B cell (primary cell): Measurements from ENCODE around the gene PRTFDC1. TPM values are rescaled to one million over a fixed set of nuclear protein-coding genes. Genes with fewer than 3 reads are reported as not detected.
A peak's percentile ranks its signal among the peaks of the same experiment; 100 is the strongest.

Experiments used
- ATAC-seq: fragments of 200-7000 bp; cut with Tn5 transposase; one replicate; pipeline ENCODE4 v1.10.0; 2021; ENCODE audit warnings: low read depth, mild to moderate bottlenecking, moderate number of reproducible peaks, moderate library complexity
- CTCF ChIA-PET: fragments of 350-600 bp; sonication (Branson Sonifier 250); formaldehyde crosslinking; loops from one replicate; lab custom pipeline; 2021; ENCODE audit warnings: antibody characterized with exemption, inconsistent platforms; lab: Charles Lee
- POLR2A ChIA-PET: fragments of 350-600 bp; sonication (Branson Sonifier 250); formaldehyde crosslinking; loops from one replicate; lab custom pipeline; 2021; ENCODE audit warnings: antibody characterized with exemption; lab: Charles Lee
- DNase-seq: peaks from one replicate; pipeline ENCODE4 v3.0.0; 2013
- H2AFZ ChIP-seq: 2 replicates; pipeline ENCODE4 v1.6.1; 2012; ENCODE audit warnings: mild to moderate bottlenecking, low read depth, low read length; ENCODE audit not compliant: insufficient read depth, poor library complexity, severe bottlenecking
- H3K27ac ChIP-seq, 2 donors: 1 replicate in 1 of 2; 2 replicates in 1 of 2; pipeline ENCODE4 v1.5.1; 2012 to 2013; ENCODE audit warnings: low read length in 2 of 2, mild to moderate bottlenecking in 2 of 2, moderate library complexity in 1 of 2
- H3K27me3 ChIP-seq, 4 experiments: fragments of 200-600 bp in 1 of 4; sonication (generic) in 1 of 4; replicated peaks in 1 of 4; 1 replicate in 2 of 4; 2 replicates in 2 of 4; pipeline versions ENCODE4 v1.6.1 to v1.7.0; 2013 to 2016; ENCODE audit warnings: low read length in 3 of 4, mild to moderate bottlenecking in 2 of 4, mixed read lengths in 1 of 4, moderate library complexity in 1 of 4; ENCODE audit not compliant: insufficient read depth in 4 of 4, control insufficient read depth in 3 of 4; ENCODE audit errors: control extremely low read depth in 1 of 4
- H3K36me3 ChIP-seq, 2 experiments: replicated peaks in 1 of 2; 1 replicate in 1 of 2; 2 replicates in 1 of 2; pipeline versions ENCODE4 v1.6.1 to v1.7.1; 2013; ENCODE audit warnings: low read length in 1 of 2; ENCODE audit not compliant: insufficient read depth in 2 of 2, control insufficient read depth in 1 of 2; ENCODE audit errors: control extremely low read depth in 1 of 2, extremely low read depth in 1 of 2
- H3K4me1 ChIP-seq, 2 donors: fragments of 200-600 bp in 1 of 2; sonication (generic) in 1 of 2; 1 replicate in 1 of 2; 2 replicates in 1 of 2; pipeline versions ENCODE4 v1.5.1 to v1.6.1; 2013 to 2017; ENCODE audit warnings: low read length in 2 of 2; ENCODE audit not compliant: control insufficient read depth in 2 of 2, insufficient read depth in 2 of 2
- H3K4me2 ChIP-seq: replicated peaks from 2 replicates; pipeline ENCODE3; 2012; ENCODE audit warnings: mild to moderate bottlenecking, low read depth, low read length; ENCODE audit not compliant: poor library complexity, severe bottlenecking
- H3K4me3 ChIP-seq, 5 experiments: fragments of 200-600 bp in 1 of 5; sonication (generic) in 1 of 5; 1 replicate in 3 of 5; 2 replicates in 2 of 5; pipeline versions ENCODE4 v1.5.1 to v1.7.0; 2011 to 2016; ENCODE audit warnings: low read length in 4 of 5, mild to moderate bottlenecking in 4 of 5, low read depth in 2 of 5, control low read depth in 1 of 5, moderate library complexity in 1 of 5; ENCODE audit not compliant: insufficient read depth in 1 of 5; ENCODE audit errors: control extremely low read depth in 1 of 5, extremely low read depth in 1 of 5
- H3K79me2 ChIP-seq: fragments of 200-600 bp; sonication (generic); one replicate; pipeline ENCODE4 v1.6.0; 2016; ENCODE audit warnings: low read length; ENCODE audit not compliant: control insufficient read depth, insufficient read depth
- H3K9ac ChIP-seq: fragments of 200-600 bp; sonication (generic); 2 replicates; pipeline ENCODE4 v1.6.1; 2017; ENCODE audit warnings: mild to moderate bottlenecking, low read length, moderate library complexity
- H3K9me3 ChIP-seq, 3 donors: one replicate each; pipeline versions ENCODE4 v1.6.1 to v1.7.1; 2013; ENCODE audit warnings: low read length in 2 of 3; ENCODE audit not compliant: control insufficient read depth in 2 of 3, insufficient read depth in 1 of 3; ENCODE audit errors: control extremely low read depth in 1 of 3
- H4K20me1 ChIP-seq: 2 replicates; pipeline ENCODE4 v1.6.0; 2012; ENCODE audit warnings: mild to moderate bottlenecking, low read length; ENCODE audit not compliant: insufficient read depth, control insufficient read depth, poor library complexity, severe bottlenecking
- H3K27ac Mint-ChIP-seq: one replicate; pipeline ENCODE4 v1.8.0; 2021; ENCODE audit warnings: mixed read lengths
- H3K27me3 Mint-ChIP-seq: one replicate; pipeline ENCODE4 v1.8.0; 2021; ENCODE audit warnings: mixed read lengths
- H3K4me1 Mint-ChIP-seq: one replicate; pipeline ENCODE4 v1.8.0; 2021; ENCODE audit warnings: mixed read lengths
- H3K4me3 Mint-ChIP-seq: one replicate; pipeline ENCODE4 v1.8.0; 2021; ENCODE audit warnings: mixed read lengths
- H3K9me3 Mint-ChIP-seq: one replicate; pipeline ENCODE4 v1.8.0; 2022; ENCODE audit warnings: mixed read lengths; ENCODE audit not compliant: insufficient read depth
- EZH2 ChIP-seq: IDR thresholded peaks from 2 replicates; pipeline ENCODE4 v1.6.1; 2012; ENCODE audit warnings: borderline replicate concordance, low read depth, mild to moderate bottlenecking, moderate library complexity, low read length; ENCODE audit not compliant: insufficient read depth, poor library complexity, severe bottlenecking
- WGBS: methylation state at CpG from one replicate; pipeline ENCODE4 v1.1.5; 2013; ENCODE audit warnings: missing lambda C conversion rate; ENCODE audit not compliant: insufficient coverage; 5-methylcytosine and 5-hydroxymethylcytosine counted together
- intact Hi-C: fragments of 100-400 bp; cut with micrococcal nuclease; formaldehyde crosslinking; loops from one replicate; pipeline ENCODE4 v1.10.0; 2022
- polyA plus RNA-seq: library from polyadenylated mRNA; depleted of rRNA; stranded (reverse); fragments of >200 nt; gene quantifications from 2 replicates; pipeline ENCODE4 v1.2.3, GENCODE V29; 2012
- total RNA-seq, 2 donors: library from RNA; stranded (reverse); fragments of 120-200 nt in 1 of 2; gene quantifications; 1 replicate in 1 of 2; 2 replicates in 1 of 2; pipeline versions ENCODE4 v1.2.3 to v1.2.4, GENCODE V29; 2013 to 2022
- TF ChIP-seq, protein P1 (sequence below): fragments of 200-600 bp; IDR thresholded peaks from one replicate; pipeline ENCODE4 v1.8.0; 2022; ENCODE audit warnings: antibody characterized with exemption, mild to moderate bottlenecking

The PRTFDC1 gene
- total and polyA plus RNA-seq, 2 donors (not counting 1 experiment from before 2014, with no cell fraction given), result 0.63 TPM; not detected in 1

DNA sequence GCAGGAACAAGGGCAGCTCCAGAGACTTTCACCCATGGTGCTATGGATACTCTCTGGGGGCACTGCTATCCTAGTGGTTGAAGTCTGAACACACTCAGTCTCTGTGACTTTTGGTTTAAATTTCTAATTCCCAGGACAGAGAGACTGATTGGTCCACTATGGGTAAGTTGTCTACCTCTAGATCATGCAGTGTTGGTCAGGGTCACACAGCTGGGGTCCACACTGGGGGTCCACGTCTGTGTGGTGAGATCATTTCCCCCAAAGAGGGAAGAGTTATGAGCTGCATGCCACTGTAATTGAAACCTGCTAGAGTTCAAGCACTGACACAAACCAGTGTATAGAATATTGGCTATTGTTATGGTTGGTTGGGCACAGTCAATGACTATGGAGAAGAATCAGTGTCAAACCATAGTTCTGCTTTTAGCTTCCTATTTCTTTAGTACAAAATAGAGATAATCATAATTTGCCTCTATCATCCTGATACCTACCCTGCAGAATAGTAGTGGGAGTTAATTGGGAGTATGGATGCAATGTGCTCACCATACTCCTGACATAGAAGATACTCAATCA, 101.6 kb downstream of the PRTFDC1 start:
- peaks cover 19% of the 10 kb centered on the region for H3K27me3 Mint-ChIP-seq
- ChIA-PET POLR2A (no interaction called here), CTCF (no interaction called here)
- H3K9ac ChIP-seq, result no peak overlapping the region
- peaks cover 6% of the 10 kb centered on the region for H3K4me1 Mint-ChIP-seq
- TF ChIP-seq EZH2, result no peak
- TF ChIP-seq, protein P1, sequence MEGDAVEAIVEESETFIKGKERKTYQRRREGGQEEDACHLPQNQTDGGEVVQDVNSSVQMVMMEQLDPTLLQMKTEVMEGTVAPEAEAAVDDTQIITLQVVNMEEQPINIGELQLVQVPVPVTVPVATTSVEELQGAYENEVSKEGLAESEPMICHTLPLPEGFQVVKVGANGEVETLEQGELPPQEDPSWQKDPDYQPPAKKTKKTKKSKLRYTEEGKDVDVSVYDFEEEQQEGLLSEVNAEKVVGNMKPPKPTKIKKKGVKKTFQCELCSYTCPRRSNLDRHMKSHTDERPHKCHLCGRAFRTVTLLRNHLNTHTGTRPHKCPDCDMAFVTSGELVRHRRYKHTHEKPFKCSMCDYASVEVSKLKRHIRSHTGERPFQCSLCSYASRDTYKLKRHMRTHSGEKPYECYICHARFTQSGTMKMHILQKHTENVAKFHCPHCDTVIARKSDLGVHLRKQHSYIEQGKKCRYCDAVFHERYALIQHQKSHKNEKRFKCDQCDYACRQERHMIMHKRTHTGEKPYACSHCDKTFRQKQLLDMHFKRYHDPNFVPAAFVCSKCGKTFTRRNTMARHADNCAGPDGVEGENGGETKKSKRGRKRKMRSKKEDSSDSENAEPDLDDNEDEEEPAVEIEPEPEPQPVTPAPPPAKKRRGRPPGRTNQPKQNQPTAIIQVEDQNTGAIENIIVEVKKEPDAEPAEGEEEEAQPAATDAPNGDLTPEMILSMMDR, result no peak
- no peaks in the 10 kb centered on the region for H3K79me2 ChIP-seq
- ATAC-seq (peak; percentile 41), DNase-seq (peak; percentile 16)
- H3K4me1 ChIP-seq, result peaks cover 0 to 4% of the 10 kb centered on the region in 2 donors
- no peak overlapping the region for H3K4me2 ChIP-seq
- H3K27ac Mint-ChIP-seq, result no peak overlapping the region
- H3K27me3 ChIP-seq, result no peaks in the 10 kb centered on the region
- no peaks in the 10 kb centered on the region for H3K9me3 Mint-ChIP-seq
- H3K4me3 ChIP-seq, result no peak overlapping the region
- no peak overlapping the region for H2AFZ ChIP-seq
- H4K20me1 ChIP-seq, result no peaks in the 10 kb centered on the region
- WGBS, result no CpG with 5 or more reads among the region's 1 CpG
- no peaks in the 10 kb centered on the region for H3K36me3 ChIP-seq
- peaks cover 0 to 6% (median 0%) of the 10 kb centered on the region in 3 donors for H3K9me3 ChIP-seq
- no peak overlapping the region for H3K27ac ChIP-seq
- H3K4me3 Mint-ChIP-seq, result no peak overlapping the region
- intact Hi-C loops, result no loop called here

DNA sequence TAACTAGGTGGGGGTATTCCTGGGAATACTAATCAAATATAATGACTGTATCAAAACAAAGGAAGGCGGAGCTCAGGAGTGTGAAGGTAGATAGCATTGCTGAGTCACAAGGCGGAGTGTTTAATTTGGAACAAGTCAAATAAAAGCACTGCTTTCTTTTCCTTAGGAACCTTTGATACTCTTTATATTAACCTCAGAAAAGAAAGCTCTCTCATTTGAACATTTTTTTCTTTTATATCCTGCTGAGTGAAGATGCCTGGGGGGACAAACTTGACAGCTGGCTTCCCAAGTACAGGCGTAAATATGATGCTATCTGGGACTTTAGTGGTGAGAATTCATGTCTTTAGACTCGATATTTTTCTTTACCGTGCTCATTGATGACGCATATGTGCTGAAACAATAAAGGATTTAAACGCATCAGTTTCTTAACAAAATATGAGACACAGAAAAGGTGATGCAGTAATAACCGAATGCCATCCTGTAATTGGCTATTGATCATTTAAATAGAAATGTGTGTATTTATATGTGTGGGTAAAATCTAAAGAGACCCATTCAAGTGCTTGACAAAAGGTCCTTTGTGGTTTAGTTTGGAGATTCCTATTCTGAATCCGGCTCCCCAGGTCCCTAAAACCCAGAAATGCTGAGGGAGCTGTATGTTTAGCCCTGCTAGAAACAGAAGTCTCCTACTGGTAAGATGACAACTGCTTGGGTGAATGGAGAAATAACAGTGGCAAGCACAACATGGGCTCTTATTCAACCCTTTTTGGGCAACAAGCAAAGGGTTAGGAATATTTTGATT, 102.7 kb downstream of the PRTFDC1 start:
- Mint-ChIP-seq H3K4me1 (peaks cover 6% of the 10 kb centered on the region), H3K27ac (no peak overlapping the region), H3K9me3 (no peaks in the 10 kb centered on the region), H3K4me3 (no peak overlapping the region), H3K27me3 (peaks cover 21% of the 10 kb centered on the region)
- Histone ChIP-seq H3K9me3 (peaks cover 0 to 6% (median 0%) of the 10 kb centered on the region in 3 donors), H2AFZ (no peak overlapping the region), H3K36me3 (no peaks in the 10 kb centered on the region), H3K79me2 (no peaks in the 10 kb centered on the region), H3K4me1 (peaks cover 0 to 4% of the 10 kb centered on the region in 2 donors), H3K27ac (no peak overlapping the region), H4K20me1 (no peaks in the 10 kb centered on the region), H3K27me3 (no peaks in the 10 kb centered on the region), H3K4me2 (no peak overlapping the region), H3K9ac (no peak overlapping the region), H3K4me3 (no peak overlapping the region)
- intact Hi-C loops, result no loop called here
- TF ChIP-seq, protein P1, result no peak
- no peak for DNase-seq
- WGBS, result 88% methylated on average over 4 of the region's 9 CpGs
- no peak for ATAC-seq
- ChIA-PET CTCF (no interaction called here), POLR2A (no interaction called here)
